ENCODE data around the gene REG4. TPM values are rescaled to one million over a fixed set of nuclear protein-coding genes. Genes with fewer than 3 reads are reported as not detected.
"Not testable (repeated sequence)": the region's sequence is repeated elsewhere in the genome, so short reads cannot be mapped to it uniquely, and the experiment has no call there.

The REG4 gene
- 12.4 and 12.8 TPM in 2 replicates for total RNA-seq (2014; rRNA removed; shearing (Covaris generic))

GRCh38 chr1:119811387-119811786 is at the start of gene REG4:
Gene REG4 (minus strand): TSS chr1:119811460. CDS start chr1:119808769, 2,691 bp downstream.
- DNase-seq (ENCODE audit: low spot score) = no peak

GRCh38 chr1:119859647-119860046 is 48.4 kb upstream of the REG4 start:
- peak; percentile 60 for DNase-seq (ENCODE audit: low spot score)

GRCh38 chr1:119858556-119859214 is 47.4 kb upstream of the REG4 start:
- DNase-seq (ENCODE audit: low spot score) = peak; percentile 33

GRCh38 chr1:119858126-119858525 is 46.9 kb upstream of the REG4 start:
- DNase-seq (ENCODE audit: low spot score) = no peak

- no peak for DNase-seq (ENCODE audit: low spot score)
These were observed 41.9 kb upstream of the REG4 start for GRCh38 chr1:119853155-119853554.

- DNase-seq (ENCODE audit: low spot score) = not testable (repeated sequence)
These were observed 32.9 kb upstream of the REG4 start for GRCh38 chr1:119844206-119844605.

GRCh38 chr1:119841306-119841705 is 30.0 kb upstream of the REG4 start:
- DNase-seq (ENCODE audit: low spot score) = no peak

- no peak for DNase-seq (ENCODE audit: low spot score)
These were observed 29.5 kb upstream of the REG4 start for GRCh38 chr1:119840745-119841144.

- DNase-seq (ENCODE audit: low spot score) = no peak
These were observed 27.0 kb upstream of the REG4 start for GRCh38 chr1:119838236-119838635.

GRCh38 chr1:119834990-119835389 is 23.7 kb upstream of the REG4 start:
- DNase-seq (ENCODE audit: low spot score) = no peak

- DNase-seq (ENCODE audit: low spot score) = no peak
These were observed 19.8 kb upstream of the REG4 start for GRCh38 chr1:119831027-119831426.

GRCh38 chr1:119829625-119830024 is 18.4 kb upstream of the REG4 start:
- no peak for DNase-seq (ENCODE audit: low spot score)

- DNase-seq (ENCODE audit: low spot score) = not testable (repeated sequence)
These were observed 17.7 kb upstream of the REG4 start for GRCh38 chr1:119829006-119829405.

GRCh38 chr1:119828266-119828665 is 17.0 kb upstream of the REG4 start:
- DNase-seq (ENCODE audit: low spot score) = no peak

GRCh38 chr1:119827010-119827409 is 15.8 kb upstream of the REG4 start:
- DNase-seq (ENCODE audit: low spot score) = no peak

GRCh38 chr1:119822406-119822805 is 11.1 kb upstream of the REG4 start:
- no peak for DNase-seq (ENCODE audit: low spot score)

- DNase-seq (ENCODE audit: low spot score) = no peak
These were observed 6.9 kb upstream of the REG4 start for GRCh38 chr1:119818181-119818580.

- DNase-seq (ENCODE audit: low spot score) = peak; percentile 74
These were observed 5.1 kb upstream of the REG4 start for GRCh38 chr1:119816407-119816806.

- peak; percentile 22 for DNase-seq (ENCODE audit: low spot score)
These were observed 4.7 kb upstream of the REG4 start for GRCh38 chr1:119815928-119816327.

GRCh38 chr1:119815361-119815760 is 4.1 kb upstream of the REG4 start:
- DNase-seq (ENCODE audit: low spot score) = no peak

- no peak for DNase-seq (ENCODE audit: low spot score)
These were observed 3.0 kb upstream of the REG4 start for GRCh38 chr1:119814288-119814687.

GRCh38 chr1:119811985-119812557 is 811 bp upstream of the REG4 start:
- DNase-seq (ENCODE audit: low spot score) = no peak

- DNase-seq (ENCODE audit: low spot score) = peak; percentile 84
These were observed 2.2 kb downstream of the REG4 start for GRCh38 chr1:119808972-119809550.
